Measurements from ENCODE around the gene HABP2. TPM values are rescaled to one million over a fixed set of nuclear protein-coding genes. Genes with fewer than 3 reads are reported as not detected.

Gene HABP2
- polyA plus RNA-seq, 1 of the 3 experiments (the other 2 are of a cell fraction), result not detected

GRCh38 chr10:113627836-113628235 is 75.0 kb downstream of the HABP2 start:
- DNase-seq, result no peak
- CTCF ChIA-PET, result interaction anchor here (1.2 to 1.5 kb wide), 2 partner anchors 12 to 64 kb away, joined by 3 to 6 read pairs; no protein-coding TSS in a partner anchor

More at GRCh38 chr10:113627836-113628235, 75.0 kb downstream of the HABP2 start:
- no peak overlapping the region for H3K9ac ChIP-seq
- H3K36me3 ChIP-seq (replicated peaks in 1 of 2; ENCODE audit: control insufficient read depth in 1 of 2, insufficient read depth in 2 of 2, low read length in 1 of 2), result no peaks in the 10 kb centered on the region
- H3K4me3 ChIP-seq (ENCODE audit: low read depth in 2 of 2, low read length in 1 of 2), result no peak overlapping the region
- no peak overlapping the region for H2AFZ ChIP-seq (ENCODE audit: low read depth)
- no peaks in the 10 kb centered on the region for H3K9me3 ChIP-seq
- TF ChIP-seq USF1 (IDR thresholded peaks at IDR 0.05; ENCODE audit: borderline replicate concordance, low read depth), result no peak
- TF ChIP-seq, protein P1, sequence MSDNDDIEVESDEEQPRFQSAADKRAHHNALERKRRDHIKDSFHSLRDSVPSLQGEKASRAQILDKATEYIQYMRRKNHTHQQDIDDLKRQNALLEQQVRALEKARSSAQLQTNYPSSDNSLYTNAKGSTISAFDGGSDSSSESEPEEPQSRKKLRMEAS (IDR thresholded peaks at IDR 0.05; ENCODE audit: low read depth), result no peak
- no peak for TF ChIP-seq TCF12 (IDR thresholded peaks at IDR 0.05)
- no peak for TF ChIP-seq RXRA (IDR thresholded peaks at IDR 0.05; ENCODE audit: borderline replicate concordance, low read depth)
- TF ChIP-seq CTCF (IDR thresholded peaks at IDR 0.05), result no peak
- TF ChIP-seq YY1 (IDR thresholded peaks at IDR 0.05; ENCODE audit: low read depth), result no peak
- TF ChIP-seq EP300 (IDR thresholded peaks at IDR 0.05; ENCODE audit: borderline replicate concordance in 1 of 2, low read depth in 1 of 2, low read length in 1 of 2), result no peak
- no peak for TF ChIP-seq NRF1 (IDR thresholded peaks at IDR 0.05; ENCODE audit: low read depth, low read length)
- TF ChIP-seq NFIC (IDR thresholded peaks at IDR 0.05; ENCODE audit: borderline replicate concordance), result no peak
- TF ChIP-seq JUND (IDR thresholded peaks at IDR 0.05), result no peak
- TF ChIP-seq ZBTB33 (IDR thresholded peaks at IDR 0.05; ENCODE audit: borderline replicate concordance, low read depth), result no peak
- TF ChIP-seq PBX3 (IDR thresholded peaks at IDR 0.05), result no peak
- no peak for TF ChIP-seq EZH2phosphoT487 (IDR thresholded peaks at IDR 0.05; ENCODE audit: borderline replicate concordance, low read depth)
- TF ChIP-seq, protein P2, sequence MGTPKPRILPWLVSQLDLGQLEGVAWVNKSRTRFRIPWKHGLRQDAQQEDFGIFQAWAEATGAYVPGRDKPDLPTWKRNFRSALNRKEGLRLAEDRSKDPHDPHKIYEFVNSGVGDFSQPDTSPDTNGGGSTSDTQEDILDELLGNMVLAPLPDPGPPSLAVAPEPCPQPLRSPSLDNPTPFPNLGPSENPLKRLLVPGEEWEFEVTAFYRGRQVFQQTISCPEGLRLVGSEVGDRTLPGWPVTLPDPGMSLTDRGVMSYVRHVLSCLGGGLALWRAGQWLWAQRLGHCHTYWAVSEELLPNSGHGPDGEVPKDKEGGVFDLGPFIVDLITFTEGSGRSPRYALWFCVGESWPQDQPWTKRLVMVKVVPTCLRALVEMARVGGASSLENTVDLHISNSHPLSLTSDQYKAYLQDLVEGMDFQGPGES (IDR thresholded peaks at IDR 0.05; ENCODE audit: low read depth, low read length), result no peak
- TF ChIP-seq SMC3 (IDR thresholded peaks at IDR 0.05; ENCODE audit: low read depth, low read length), result no peak
- TF ChIP-seq SIN3A (IDR thresholded peaks at IDR 0.05; ENCODE audit: borderline replicate concordance, low read depth, low read length), result no peak
- no peak for TF ChIP-seq POLR2AphosphoS5 (IDR thresholded peaks at IDR 0.05; ENCODE audit: low read depth, low read length)
- TF ChIP-seq FOXM1 (IDR thresholded peaks at IDR 0.05; ENCODE audit: low read depth), result no peak
- no peak for TF ChIP-seq USF2 (IDR thresholded peaks at IDR 0.05; ENCODE audit: borderline replicate concordance, low read depth, low read length)
- no peak overlapping the region for H3K4me2 ChIP-seq
- H3K27ac ChIP-seq (ENCODE audit: low read depth in 2 of 2, low read length in 1 of 2), result no peak overlapping the region
- H3K79me2 ChIP-seq (ENCODE audit: insufficient read depth), result no peaks in the 10 kb centered on the region
- no peaks in the 10 kb centered on the region; a peak in 1 of 4 replicates for H3K4me1 ChIP-seq (ENCODE audit: control insufficient read depth in 1 of 2, insufficient read depth in 2 of 2, low read depth in 1 of 2, low read length in 1 of 2)
- POLR2A ChIA-PET, result no interaction called here
- H3K27me3 ChIP-seq (ENCODE audit: insufficient read depth), result no peaks in the 10 kb centered on the region; the same call in 1 of the 2 replicates
- H3F3A ChIP-seq (replicated peaks; ENCODE audit: insufficient read depth), result no peaks in the 10 kb centered on the region
- H4K20me1 ChIP-seq (ENCODE audit: insufficient read depth), result no peaks in the 10 kb centered on the region
- H3K9me2 ChIP-seq, result no peaks in the 10 kb centered on the region
- 39% methylated on average over 6 of the region's 6 CpGs for WGBS (ENCODE audit: low lambda C conversion rate)

Measured in SK-N-SH (cell line).